ENCODE measurements around the gene GNAT1. TPM values are rescaled to one million over a fixed set of nuclear protein-coding genes. Genes with fewer than 3 reads are reported as not detected.

The GNAT1 gene
- total RNA-seq, 2 experiments from 2014 or later: not detected

DNA sequence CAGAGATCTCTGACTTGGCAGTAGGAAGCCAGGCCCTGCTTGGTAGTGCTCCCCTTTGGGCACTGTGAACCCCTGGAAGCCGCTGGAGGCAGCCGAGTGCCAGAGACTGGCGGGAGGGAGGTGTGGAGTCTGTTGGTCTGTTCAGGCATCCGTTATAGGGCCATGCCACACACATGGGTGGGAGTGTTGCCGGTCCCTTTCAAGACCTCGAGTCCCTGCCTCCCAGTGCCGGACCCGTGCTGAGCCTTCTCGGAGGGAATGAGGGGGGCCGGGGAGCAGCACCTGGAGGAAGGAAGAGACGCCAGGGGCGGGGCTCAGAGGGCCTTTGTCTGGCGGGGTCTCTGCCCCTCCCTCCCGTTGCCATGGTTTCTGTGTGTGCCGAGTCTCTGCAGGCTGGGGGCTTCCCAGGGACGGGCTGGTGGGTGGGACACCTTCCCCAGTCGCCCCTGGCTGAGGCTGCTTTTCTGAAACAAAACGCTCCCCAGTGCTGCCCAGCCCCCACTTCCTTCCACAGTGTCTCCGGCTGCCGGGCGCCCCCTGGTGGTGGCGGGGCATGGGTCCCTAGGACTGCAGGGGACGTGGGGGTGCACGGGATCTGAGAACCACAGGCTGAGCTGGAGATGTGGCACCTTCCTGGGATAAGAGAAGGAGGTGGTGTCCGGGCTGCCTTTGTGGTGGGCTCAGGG, 54.6 kb downstream of the GNAT1 start:
- DNase-seq: peak; percentile 95
- Mint-ChIP-seq H3K4me3 (peak overlapping the region; percentile 75), H3K36me3 (ENCODE audit: low read depth) (peaks cover 24% of the 10 kb centered on the region), H3K9me3 (no peaks in the 10 kb centered on the region), H3K27ac (peak overlapping the region; percentile 93), H3K27me3 (no peaks in the 10 kb centered on the region), H3K4me1 (peaks cover 74% of the 10 kb centered on the region)
- POLR2A ChIA-PET: interaction anchor here (1.1 to 1.4 kb wide), 2 partner anchors 10 kb away, joined by 3 to 8 read pairs; partner anchors contain the start of gene GNAI2
- CTCF ChIA-PET: interaction anchor here (0.7 to 13.3 kb wide), 25 partner anchors 8 to 123 kb away, joined by 3 to 212 read pairs (median 6); partner anchors contain the start of genes CYB561D2, GNAI2, GNAT1 and HYAL3

DNA sequence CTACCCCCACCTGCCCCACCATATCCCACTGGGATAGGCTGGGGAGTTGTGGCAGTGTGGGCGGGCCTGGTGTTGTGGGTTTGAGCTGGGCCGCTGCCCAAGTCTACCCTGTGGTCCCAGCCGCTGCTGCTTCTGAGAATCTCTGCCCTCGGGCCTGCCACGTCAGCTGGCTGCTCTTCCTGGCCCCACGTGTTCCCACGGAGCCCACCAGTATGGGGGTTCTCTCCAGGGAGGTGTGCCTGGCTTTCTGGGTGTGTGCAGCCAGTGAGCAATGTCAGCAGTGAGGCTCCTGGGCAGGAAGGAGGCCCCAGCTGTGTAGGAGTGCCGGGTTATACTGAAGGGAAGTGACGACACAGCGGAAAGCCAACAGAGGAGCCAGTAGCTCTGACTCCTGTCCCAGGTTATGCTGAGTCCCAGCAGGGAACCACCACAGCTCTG, 55.1 kb downstream of the GNAT1 start:
- POLR2A ChIA-PET: interaction anchor here (0.8 to 1.4 kb wide), 3 partner anchors 9 to 11 kb away, joined by 3 to 8 read pairs (median 6); partner anchors contain the start of gene GNAI2
- peak; percentile 89 for DNase-seq
- H3K4me1 Mint-ChIP-seq: peaks cover 73% of the 10 kb centered on the region
- peak overlapping the region; percentile 75 for H3K4me3 Mint-ChIP-seq
- no peaks in the 10 kb centered on the region for H3K9me3 Mint-ChIP-seq
- H3K27me3 Mint-ChIP-seq: no peaks in the 10 kb centered on the region
- H3K36me3 Mint-ChIP-seq (ENCODE audit: low read depth): peaks cover 23% of the 10 kb centered on the region
- CTCF ChIA-PET: interaction anchor here (0.7 to 13.3 kb wide), 26 partner anchors 8 to 122 kb away, joined by 3 to 212 read pairs (median 6); partner anchors contain the start of genes CYB561D2, GNAI2, GNAT1 and HYAL3
- peak overlapping the region; percentile 93 for H3K27ac Mint-ChIP-seq

Small RNAs within 50 kb of the gene (microRNA-seq; reads per million reads assigned to microRNA genes)
- not detected for gene MIR566 (ENCODE audit: borderline microRNAs expressed, borderline replicate concordance)
- gene MIR5787 (ENCODE audit: borderline microRNAs expressed, borderline replicate concordance): not detected

Other genes starting within 250 kb of the GNAT1 start
- gene RBM5, start 102.7 kb upstream of the GNAT1 start, total RNA-seq: 100 to 1,000 TPM; 212 to 215 TPM
- gene SEMA3F, start 36.3 kb upstream of the GNAT1 start, total RNA-seq: not detected
- gene SLC38A3, start 13.7 kb downstream of the GNAT1 start, total RNA-seq: not detected
- 100 to 1,000 TPM; 489 to 524 TPM for gene GNAI2, start 44.6 kb downstream of the GNAT1 start, total RNA-seq
- under 1 TPM; 0.37 to 0.60 TPM for gene SEMA3B, start 77.5 kb downstream of the GNAT1 start, total RNA-seq
- gene LSMEM2, start 87.5 kb downstream of the GNAT1 start, total RNA-seq: not detected
- 10 to 100 TPM; 59.4 to 66.0 TPM for gene IFRD2, start 100.8 kb downstream of the GNAT1 start, total RNA-seq
- gene HYAL3, start 107.8 kb downstream of the GNAT1 start, total RNA-seq: 10 to 100 TPM in 1 of 2 experiments, 1 to 10 TPM in 1; 9.2 to 10.9 TPM
- 10 to 100 TPM; 28.9 to 31.7 TPM for gene NAA80, start 107.8 kb downstream of the GNAT1 start, total RNA-seq
- under 1 TPM in 1 of 2 experiments, not detected in 1; 0.07 TPM for gene HYAL1, start 112.0 kb downstream of the GNAT1 start, total RNA-seq
- 1 to 10 TPM; 4.3 to 5.7 TPM for gene HYAL2, start 131.1 kb downstream of the GNAT1 start, total RNA-seq
- 10 to 100 TPM; 16.1 to 17.7 TPM for gene TUSC2, start 136.6 kb downstream of the GNAT1 start, total RNA-seq
- 100 to 1,000 TPM in 1 of 2 experiments, 10 to 100 TPM in 1; 88.3 to 122 TPM for gene RASSF1, start 149.2 kb downstream of the GNAT1 start, total RNA-seq
- 1 to 10 TPM; 3.5 to 3.6 TPM for gene ZMYND10, start 154.1 kb downstream of the GNAT1 start, total RNA-seq
- gene NPRL2, start 159.2 kb downstream of the GNAT1 start, total RNA-seq: 10 to 100 TPM; 40.8 to 46.5 TPM
- gene CYB561D2, start 159.3 kb downstream of the GNAT1 start, total RNA-seq: 10 to 100 TPM; 35.3 to 40.9 TPM
- gene TMEM115, start 167.9 kb downstream of the GNAT1 start, total RNA-seq: 10 to 100 TPM; 17.5 to 19.2 TPM